GM18507 (cell line): ENCODE measurements around the gene THADA.

ENCODE experiments used
- DNase-seq: peaks from one replicate; pipeline ENCODE4 v3.0.0; 2011; ENCODE audit warnings: low read depth; ENCODE audit not compliant: insufficient read length; ENCODE audit errors: extremely low spot score
- FAIRE-seq: peaks from 2 replicates; lab custom pipeline; 2011; peaks lifted over from hg19 to GRCh38; lab: Jason Lieb, UNC

Gene THADA

DNA sequence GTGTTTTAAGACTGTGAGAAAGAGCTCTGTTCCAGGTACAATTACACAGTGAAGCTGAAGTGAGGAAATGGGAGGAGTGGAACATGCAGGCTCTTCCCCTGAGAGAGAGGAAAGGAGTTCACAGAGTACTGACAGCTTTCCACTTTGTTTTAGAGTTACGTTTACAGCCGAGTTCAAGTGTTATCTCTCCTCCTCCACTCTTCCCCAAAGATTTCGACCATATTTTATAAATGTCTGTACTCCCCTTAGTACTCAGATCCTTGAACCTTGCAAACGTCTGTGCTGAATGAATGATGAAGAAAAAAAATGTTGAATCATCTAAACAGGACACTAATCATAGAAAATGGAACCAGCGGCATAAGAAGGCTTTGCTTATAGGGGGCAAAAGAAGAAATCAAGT, 121.6 kb downstream of the THADA start:
- DNase-seq (no peak), FAIRE-seq (no peak)

DNA sequence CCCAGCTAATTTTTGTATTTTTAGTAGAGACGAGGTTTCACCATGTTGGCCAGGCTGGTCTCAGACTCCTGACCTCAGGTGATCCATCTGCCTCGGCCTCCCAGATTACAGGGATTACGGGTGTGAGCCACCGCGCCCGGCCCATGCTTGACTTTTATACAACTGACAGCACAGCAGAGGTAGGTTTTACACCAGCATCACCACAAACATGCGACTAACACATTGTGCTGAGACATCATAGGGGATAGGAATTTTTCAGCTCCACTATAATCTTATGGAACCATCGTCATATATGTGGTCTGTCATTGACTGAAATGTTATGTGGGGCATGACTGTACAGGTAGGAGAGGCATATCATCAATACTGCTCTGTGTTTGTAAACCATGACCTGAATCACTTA, 122.1 kb downstream of the THADA start:
- FAIRE-seq, result no peak
- DNase-seq, result no peak

DNA sequence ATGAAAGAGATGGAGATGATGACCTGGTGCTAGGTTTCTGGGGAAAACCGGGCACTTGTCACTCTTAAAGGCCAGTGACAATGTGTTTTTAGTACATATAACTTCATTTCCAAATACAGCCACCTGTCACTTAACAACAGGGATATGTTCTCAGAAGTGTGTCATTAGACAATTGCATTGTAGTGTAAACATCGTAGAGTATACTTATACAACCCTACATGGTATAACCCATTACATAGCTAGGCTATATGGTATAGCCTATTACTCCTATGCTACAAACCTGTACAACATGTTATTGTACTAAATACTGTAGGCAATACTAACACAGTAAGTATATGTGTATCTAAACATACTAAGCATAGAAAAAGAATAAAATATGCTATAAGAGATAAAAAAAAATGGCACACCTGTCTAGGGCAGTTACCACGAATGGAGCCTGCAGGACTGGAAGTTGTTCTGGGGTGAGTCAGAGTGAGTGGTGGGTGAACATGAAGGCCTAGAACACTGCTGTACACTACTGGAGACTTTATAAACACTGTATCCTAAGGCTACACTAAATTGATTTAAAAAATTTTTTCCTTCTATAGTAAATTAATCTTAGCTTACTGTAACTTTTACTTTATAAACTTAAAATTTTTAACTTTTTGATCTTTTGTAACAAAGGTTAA, 123.2 kb downstream of the THADA start:
- FAIRE-seq (no peak), DNase-seq (no peak)

DNA sequence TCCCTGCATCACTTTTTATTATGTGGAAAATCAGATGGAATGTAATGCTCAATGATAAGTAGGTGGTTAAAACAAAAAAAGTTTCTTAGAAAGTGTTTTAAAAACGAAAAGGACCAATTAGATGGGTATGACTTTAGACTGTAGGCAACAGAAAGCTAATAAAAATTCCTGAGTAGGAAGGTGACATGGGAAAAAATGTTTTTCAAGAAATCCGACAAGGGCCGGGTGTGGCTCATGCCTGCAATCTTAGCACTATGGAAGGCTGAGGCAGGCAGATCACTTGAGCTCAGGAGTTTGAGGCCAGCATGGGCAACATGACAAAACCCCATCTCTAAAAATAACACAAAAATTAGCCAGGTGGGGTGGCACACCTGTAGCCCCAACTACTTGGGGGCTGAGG, 126.1 kb downstream of the THADA start:
- FAIRE-seq (no peak), DNase-seq (no peak)

DNA sequence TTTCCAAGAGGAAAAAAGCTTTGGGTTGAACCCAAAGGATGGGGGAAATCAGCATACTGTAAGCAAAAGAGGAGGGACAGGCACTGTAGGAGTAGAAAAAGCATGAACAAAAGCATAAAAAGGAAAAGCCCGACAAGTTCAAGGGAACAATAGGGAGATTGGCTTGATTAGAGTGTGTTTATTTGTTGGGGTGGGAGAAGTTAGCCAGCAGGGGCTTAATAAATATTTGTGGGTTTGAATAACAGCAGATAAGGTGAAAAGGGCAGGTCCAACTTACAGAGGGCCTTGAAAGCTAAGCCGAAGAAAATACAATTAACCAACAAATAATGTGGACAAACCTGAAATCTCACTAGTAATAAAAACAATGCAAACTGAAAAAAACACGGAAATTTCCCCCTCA, 126.7 kb downstream of the THADA start:
- DNase-seq (no peak), FAIRE-seq (no peak)

DNA sequence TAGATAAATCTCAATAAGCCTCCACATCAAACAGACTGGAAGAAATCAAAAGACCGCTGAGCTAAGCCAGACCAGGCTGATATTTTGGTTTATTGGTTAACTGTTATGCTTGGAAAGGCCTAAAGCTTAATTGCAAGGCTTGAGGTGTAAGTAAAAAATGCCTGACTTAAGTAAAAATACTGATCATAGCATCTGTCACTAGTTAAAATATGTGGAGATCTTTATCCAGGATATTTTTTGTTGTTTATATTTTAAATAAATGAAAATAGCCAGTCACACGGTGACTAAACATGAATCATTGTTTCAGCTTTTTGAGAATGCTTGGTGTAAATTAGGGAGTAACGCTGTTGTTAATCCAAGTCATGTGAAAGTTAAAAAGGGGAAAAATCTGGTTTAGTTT, 127.9 kb downstream of the THADA start:
- FAIRE-seq, result no peak

DNA sequence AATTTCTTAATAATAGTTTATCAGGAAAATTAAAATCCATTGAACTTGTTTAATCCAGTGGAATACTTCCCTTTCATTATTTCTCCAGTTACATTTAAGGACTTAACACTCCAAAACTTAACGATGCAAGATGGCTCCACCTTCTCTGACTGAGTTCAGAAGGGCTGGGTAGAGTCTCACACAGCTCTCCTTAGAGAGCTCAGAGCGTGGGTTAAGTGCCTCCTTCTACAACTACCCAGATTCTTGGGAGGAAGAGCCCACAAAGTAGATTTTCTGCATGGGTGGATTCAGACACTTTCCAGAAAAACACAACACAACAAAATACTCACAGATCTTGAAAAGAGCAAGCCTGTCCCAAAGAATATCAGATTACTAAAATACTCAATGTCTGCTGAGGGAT, 130.6 kb downstream of the THADA start:
- DNase-seq (no peak), FAIRE-seq (no peak)

More for the DNA sequence above, 127.9 kb downstream of the THADA start:
- DNase-seq, result no peak

DNA sequence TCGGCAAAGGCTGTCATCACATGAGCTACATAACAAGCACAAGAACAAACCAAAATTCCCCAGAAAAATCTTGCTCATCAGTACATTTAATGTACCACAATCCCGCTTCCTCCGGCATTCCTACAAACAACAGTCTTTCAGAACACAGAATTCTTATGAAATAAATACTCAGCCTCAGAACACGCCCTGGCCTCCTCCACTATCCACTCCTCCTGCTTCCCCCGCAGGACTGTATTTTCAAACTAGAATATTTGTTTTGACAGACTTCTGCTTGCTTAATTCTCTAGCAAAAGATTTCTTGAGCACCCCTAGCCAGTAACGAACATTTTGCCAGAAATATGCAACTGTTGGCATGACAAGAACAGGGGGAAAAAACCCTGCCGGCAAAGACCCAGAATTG, 131.2 kb downstream of the THADA start:
- no peak for DNase-seq
- FAIRE-seq, result no peak

DNA sequence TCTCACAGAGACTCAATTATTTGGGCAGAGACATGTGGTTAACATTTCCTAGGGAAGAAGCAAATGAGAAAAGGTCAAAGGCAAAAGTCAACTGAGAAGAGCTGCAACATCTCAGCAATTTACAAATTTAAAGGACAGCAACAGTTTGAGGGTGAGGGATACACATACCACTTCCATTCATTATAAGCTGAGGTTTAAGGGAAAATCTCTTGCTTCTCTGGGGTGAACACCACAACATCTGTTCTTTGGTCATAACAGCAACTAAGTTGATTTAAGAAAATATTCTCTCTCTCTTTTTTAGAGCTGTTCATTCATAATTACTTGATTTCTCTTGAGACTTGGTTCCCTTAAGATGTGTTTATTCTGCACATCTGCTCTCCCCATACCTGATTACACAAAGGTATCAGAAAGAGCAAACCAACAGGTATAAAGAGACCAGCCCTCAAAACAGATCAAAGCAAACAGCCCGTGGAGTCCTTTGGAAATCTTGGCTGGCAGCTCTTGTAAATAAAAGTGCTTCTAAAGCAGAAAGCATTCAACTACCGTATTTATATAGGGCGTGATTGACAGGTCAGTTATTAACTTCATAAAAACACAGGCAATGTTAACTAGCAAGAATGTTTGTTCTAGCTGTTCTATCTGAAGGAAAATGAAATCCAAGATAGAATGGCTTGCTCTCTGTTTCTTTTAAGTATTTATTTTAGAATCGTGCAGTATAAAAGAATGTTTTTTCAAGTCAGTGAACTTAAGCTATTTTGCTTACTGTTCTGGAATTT, 132.8 kb downstream of the THADA start:
- DNase-seq, result no peak

DNA sequence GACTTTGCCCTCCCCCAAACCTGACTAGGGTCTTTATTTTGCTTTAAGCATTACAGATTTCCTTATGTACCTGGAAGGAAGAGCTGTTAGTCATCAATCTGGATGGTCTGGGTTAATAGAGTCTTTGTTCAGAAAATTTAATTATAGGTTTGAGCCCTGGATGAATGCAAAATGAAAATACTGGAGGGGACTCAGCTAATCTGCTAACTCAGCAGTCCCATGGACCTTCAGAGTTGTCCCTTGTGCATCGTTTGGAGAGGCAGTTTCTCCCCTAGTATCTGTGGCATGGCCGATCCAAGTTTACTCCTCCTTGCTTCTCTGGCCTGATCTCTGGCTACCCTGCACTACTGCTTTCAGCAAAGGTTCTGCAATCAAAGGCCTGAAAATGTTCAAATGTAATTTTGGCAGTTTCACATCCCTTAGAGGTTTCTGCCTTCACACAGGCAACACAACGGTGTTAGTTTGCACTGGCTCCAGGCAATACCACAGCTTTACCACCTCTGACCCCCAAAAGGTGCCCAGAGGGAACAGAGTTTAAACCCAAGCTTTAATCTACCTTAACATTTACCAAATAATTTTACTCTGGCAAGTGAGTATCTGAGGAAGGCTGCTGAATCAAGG, 134.3 kb downstream of the THADA start:
- no peak for DNase-seq
- peak; percentile 89 for FAIRE-seq

More for the DNA sequence above, 132.8 kb downstream of the THADA start:
- FAIRE-seq, result no peak

DNA sequence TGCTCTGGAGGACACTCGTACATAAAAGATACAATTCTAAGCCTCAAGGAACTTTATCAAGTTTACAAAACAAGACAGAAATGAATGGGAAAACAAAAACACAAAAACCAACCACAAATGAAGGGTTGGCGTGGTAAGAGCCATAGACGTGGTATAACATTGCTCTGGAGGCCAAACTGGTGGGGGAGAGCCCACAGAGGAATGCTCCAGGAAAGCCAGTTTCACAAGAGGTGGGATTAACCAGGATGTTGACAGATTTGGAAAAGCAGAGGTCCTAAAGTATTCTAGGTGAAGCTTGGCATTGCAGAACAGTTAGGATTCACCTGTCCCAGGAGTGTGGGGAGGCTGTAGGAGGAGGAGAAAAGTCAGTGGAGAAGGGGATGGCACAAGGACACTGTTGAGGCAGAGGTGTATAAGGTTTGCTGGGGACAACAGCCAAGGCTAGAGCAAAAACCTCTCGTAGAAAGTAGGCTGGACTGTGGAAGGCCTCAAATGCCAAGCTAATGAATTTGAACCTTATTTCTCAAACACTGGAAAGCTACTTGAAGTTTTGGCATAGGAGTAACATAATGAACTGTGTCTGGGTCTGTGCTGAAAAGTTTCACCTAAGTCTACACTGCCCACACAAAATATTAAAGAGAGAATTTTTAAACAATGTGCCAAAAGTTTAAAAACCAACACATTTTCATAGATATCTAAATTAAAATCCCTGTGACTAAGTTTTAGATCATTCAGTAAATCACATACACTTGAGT, 135.1 kb downstream of the THADA start:
- FAIRE-seq (peak; percentile 53), DNase-seq (no peak)

DNA sequence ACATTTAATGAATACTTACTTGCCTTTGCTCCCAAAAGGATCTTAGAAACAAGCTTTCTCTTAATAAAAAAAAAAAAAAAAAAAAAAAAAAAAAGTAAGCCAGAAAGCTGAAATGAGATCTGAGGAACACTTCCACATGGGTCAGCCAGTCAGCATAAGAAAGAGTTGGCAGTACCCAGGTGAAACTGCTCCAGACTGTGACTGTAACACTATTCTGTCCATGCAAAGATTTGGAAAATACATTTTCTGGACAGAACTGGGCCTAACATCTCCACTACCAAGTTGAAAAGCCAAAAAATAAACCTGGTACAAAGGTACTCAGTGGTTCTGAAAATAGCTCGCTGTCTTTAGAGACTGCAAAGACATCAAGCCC, 135.7 kb downstream of the THADA start:
- FAIRE-seq, result no peak
- DNase-seq, result no peak

DNA sequence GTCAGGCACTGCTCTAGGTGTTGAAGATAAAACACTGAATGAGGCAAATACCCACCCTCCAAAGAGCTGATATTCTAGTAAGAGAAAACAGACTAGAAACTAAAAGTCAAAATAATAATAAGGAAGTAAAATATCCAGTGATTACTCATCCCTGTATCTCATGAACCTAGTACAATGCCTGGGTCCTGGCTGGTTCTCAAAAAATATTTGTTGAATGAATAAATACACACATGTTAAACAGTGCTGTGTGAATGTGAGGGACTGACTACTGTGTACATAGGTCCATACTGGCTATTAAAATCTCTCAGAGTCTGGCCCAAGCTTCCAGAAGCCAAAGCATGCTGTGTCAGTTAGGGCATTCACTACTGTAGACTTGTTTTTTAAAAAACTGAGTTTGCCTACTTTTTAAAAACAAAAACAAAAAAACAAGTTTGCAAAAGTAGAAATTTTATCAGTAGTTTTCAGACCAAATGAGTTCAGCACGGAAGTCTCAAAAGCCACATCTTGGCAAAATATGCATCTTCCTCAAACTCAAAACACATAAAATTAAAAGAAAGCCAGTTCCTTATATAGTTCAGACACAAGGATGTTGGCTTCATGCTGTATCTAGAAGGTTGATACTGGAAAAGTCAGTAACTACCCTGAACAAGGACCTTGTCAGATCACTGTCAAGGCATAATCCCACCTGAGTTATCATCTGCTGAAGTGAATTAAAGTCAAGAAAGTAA, 136.2 kb downstream of the THADA start:
- FAIRE-seq, result peak; percentile 49
- DNase-seq, result no peak

DNA sequence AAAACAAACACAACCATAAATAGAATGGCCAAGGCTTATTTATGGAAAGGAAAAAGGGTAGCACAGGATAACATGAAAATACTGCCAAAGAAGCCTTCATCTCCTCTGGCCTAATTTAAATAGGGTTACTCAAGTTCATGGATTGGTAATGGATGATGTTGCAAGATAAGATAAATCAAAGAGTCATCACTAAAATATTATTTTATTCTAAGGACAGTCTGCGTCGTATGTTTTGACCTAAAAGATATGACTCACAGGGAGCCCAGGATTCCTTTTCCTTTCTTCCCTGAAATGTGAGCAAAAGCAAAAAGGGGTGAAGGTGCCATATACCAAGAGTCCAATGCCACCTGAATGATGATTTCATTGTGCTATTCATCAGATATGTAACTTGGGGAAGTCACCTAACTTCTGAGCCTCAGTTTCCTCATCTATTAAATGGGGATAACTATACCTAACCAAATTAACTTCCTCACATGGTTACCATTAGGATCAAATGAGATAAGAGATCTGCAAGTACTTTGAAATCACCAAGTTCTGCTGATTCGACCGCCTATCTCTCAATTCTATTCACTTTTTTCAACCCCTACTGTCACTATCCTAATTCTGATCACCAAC, 137.7 kb downstream of the THADA start:
- FAIRE-seq, result no peak

DNA sequence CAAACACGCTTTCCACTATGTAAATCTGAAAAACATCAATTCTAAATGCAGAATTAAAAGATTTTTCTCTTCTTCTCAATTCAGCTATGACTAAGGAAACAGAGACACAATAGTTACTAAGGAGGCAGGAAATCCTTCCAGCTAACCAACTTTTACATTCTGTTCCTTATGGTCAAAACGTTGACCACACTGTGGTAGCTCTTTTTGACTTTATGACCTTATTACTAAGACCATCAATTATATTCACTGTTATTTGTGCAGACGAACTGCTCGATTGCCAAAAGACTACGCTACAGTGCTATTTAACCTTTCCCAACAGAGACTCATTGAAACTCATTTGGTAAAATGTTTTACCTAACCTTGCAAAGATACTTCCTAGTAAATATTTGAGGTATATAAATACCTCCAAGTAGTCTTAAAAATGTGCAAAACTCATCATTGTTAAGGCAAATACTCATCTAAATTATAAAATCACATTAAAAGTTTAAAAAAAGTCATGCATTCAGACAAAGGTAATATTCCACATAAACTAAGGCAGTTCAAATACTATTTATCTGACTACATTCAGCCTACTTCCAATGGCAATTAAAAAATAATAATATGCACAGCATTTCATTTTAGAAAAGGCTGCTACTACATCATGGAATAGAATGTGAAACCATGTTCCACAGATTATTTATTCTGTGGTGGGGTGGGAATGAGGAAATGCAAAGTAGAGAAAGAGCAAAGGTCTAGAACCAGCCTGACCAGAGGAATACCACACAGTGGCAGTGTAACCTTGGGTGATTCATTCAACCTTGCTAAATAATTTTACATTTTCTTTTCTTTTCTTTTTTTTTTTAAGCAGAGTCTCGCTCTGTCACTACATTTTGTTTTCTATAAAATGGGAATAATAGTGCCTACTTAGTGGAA, 139.9 kb downstream of the THADA start:
- DNase-seq (no peak), FAIRE-seq (peak; percentile 29)

More for the DNA sequence above, 137.7 kb downstream of the THADA start:
- DNase-seq, result no peak

DNA sequence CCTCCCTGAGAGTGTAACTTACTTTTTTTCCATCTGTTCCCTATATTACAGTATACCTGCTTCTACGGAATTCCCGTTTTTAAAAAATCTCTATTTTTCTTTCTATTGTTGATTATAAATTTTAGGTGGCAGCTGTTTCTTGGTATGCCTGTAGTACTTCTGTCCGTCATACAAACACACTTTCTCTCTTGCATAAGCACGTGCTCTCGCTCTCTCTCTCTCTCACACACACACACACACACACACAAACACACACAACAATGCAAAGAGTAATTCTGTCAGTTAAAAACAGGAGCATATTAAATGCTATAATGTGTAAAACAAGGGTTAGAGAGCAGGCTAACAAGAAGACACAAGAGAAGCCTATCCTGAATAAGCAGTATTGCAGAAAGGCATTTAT, 140.5 kb downstream of the THADA start:
- DNase-seq (no peak), FAIRE-seq (no peak)

DNA sequence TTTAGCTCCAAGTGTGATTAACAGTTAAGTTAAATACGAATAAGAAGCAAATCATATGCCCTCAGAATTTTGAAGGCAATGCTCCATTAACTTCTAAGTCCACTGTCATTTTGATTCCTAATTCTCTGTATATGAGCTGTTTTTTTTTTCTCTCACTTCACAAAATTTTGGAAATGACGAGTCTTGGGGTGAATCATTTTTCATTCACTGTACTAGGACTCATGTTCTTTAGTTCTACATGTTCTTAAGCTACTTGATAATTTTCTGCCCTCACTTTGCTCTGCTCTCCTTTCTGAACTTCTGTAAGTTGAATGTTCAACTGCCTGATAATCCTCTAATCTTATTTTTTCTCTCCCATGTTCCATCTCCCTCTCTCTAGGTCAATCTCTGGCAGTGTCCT, 141.0 kb downstream of the THADA start:
- no peak for FAIRE-seq

More for the DNA sequence above, 141.0 kb downstream of the THADA start:
- no peak for DNase-seq
